Stimulated activated naive B cell treated with anti-CD40 and anti-IgM and Interleukin-4, amounts not matched to agents 10 μg/mL and 1 μg/mL and 100 μg/mL, for 72 hours (primary cell): Measurements from ENCODE around the gene SIRPB2.
"Not testable (repeated sequence)": the region's sequence is repeated elsewhere in the genome, so short reads cannot be mapped to it uniquely, and the experiment has no call there.

Experiments
- ATAC-seq, 2 donors: fragments of 150-1000 bp; cut with Tn5 transposase; replicated peaks; 2 replicates each; pipeline ENCODE4 v1.10.0; 2021; ENCODE audit warnings: moderate library complexity in 1 of 2
- DNase-seq: peaks from one replicate; pipeline ENCODE4 v3.0.0; 2021
- H3K27ac Mint-ChIP-seq: one replicate; pipeline ENCODE4 v1.8.0; 2022; ENCODE audit warnings: mild to moderate bottlenecking, mixed read lengths
- H3K27me3 Mint-ChIP-seq, 2 donors: one replicate each; pipeline ENCODE4 v1.8.0; 2022; ENCODE audit warnings: mixed read lengths in 2 of 2
- H3K36me3 Mint-ChIP-seq, 2 donors: one replicate each; pipeline ENCODE4 v1.8.0; 2022; ENCODE audit warnings: mixed read lengths in 2 of 2, mild to moderate bottlenecking in 1 of 2
- H3K4me1 Mint-ChIP-seq, 2 donors: one replicate each; pipeline ENCODE4 v1.8.0; 2022; ENCODE audit warnings: mixed read lengths in 2 of 2, mild to moderate bottlenecking in 1 of 2
- H3K4me3 Mint-ChIP-seq, 2 donors: one replicate each; pipeline ENCODE4 v1.8.0; 2022; ENCODE audit warnings: mild to moderate bottlenecking in 2 of 2, mixed read lengths in 2 of 2, moderate library complexity in 1 of 2
- H3K9me3 Mint-ChIP-seq, 2 donors: one replicate each; pipeline ENCODE4 v1.8.0; 2022; ENCODE audit warnings: mixed read lengths in 2 of 2, mild to moderate bottlenecking in 1 of 2

The SIRPB2 gene

GRCh38 chr20:1513801-1514200 is 22.6 kb upstream of the SIRPB2 start:
- Mint-ChIP-seq H3K27me3 (peaks cover 24 to 52% of the 10 kb centered on the region in 2 donors), H3K27ac (no peak overlapping the region), H3K4me3 (no peak overlapping the region), H3K36me3 (peaks cover 4 to 6% of the 10 kb centered on the region in 2 donors), H3K9me3 (peaks cover 5 to 6% of the 10 kb centered on the region in 2 donors), H3K4me1 (no peaks in the 10 kb centered on the region)
- DNase-seq (no peak), ATAC-seq (no peak)

GRCh38 chr20:1509237-1509636 is 18.0 kb upstream of the SIRPB2 start:
- ATAC-seq, result peak; percentile 75 to 92
- Mint-ChIP-seq H3K36me3 (peaks cover 4 to 6% of the 10 kb centered on the region in 2 donors), H3K9me3 (peaks cover 5% of the 10 kb centered on the region in 2 donors), H3K27ac (no peak overlapping the region), H3K4me3 (no peak overlapping the region), H3K4me1 (no peaks in the 10 kb centered on the region), H3K27me3 (peaks cover 27 to 42% of the 10 kb centered on the region in 2 donors)
- DNase-seq, result no peak

- peaks cover under 1 to 2% of the 10 kb centered on the region in 2 donors for H3K4me1 Mint-ChIP-seq
- H3K9me3 Mint-ChIP-seq, result peaks cover 4 to 5% of the 10 kb centered on the region in 2 donors
- no peak for DNase-seq
- H3K27ac Mint-ChIP-seq, result no peak overlapping the region
- no peak overlapping the region for H3K4me3 Mint-ChIP-seq
- no peak for ATAC-seq
- H3K36me3 Mint-ChIP-seq, result peaks cover 4 to 6% of the 10 kb centered on the region in 2 donors
- peaks cover 28 to 40% of the 10 kb centered on the region in 2 donors for H3K27me3 Mint-ChIP-seq
Observed at GRCh38 chr20:1508574-1508973, 17.4 kb upstream of the SIRPB2 start.

DNA sequence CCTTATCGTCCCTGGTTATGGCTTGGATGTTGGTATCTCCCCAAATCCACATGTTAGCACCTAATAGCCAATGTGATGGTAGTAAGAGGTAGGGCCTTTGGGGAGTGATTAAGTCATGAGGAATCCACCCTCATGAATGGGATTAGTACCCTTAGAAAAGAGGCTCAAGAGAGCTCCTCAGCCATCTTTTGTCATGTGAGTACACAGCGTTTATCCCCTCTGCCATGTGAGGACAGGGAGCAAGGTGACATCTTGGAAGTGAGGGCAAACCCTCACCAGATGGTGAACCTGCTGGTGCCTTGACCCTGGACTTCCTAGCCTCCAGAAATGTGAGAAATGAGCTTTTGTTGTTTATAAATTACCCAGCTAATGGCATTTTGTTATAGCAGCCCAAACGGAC is 16.1 kb upstream of the SIRPB2 start:
- Mint-ChIP-seq H3K27ac (no peak overlapping the region), H3K27me3 (peaks cover 34 to 48% of the 10 kb centered on the region in 2 donors), H3K4me3 (no peak overlapping the region), H3K9me3 (no peaks in the 10 kb centered on the region), H3K36me3 (no peaks in the 10 kb centered on the region), H3K4me1 (peaks cover 3 to 5% of the 10 kb centered on the region in 2 donors)
- DNase-seq, result no peak
- no peak for ATAC-seq

DNA sequence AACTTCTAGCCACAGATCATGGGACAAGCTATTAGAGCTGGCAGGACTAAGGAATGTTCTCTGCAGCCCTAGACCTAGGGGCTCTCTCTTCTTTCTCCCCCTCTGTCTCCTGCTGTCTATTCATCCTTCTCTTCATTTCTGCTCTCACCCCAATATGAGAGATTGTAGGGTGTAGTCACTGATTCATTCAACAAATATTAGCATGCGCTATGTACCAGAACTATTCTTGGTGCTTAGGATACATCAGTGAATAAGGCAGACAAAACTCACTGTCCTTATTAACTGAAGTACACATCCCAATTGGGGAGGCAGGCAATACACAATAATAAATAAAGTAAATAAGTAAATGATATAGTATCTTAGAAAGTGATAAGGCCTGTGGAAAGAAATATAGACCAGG is 14.7 kb upstream of the SIRPB2 start:
- Mint-ChIP-seq H3K4me1 (peaks cover 3 to 5% of the 10 kb centered on the region in 2 donors), H3K36me3 (no peaks in the 10 kb centered on the region), H3K4me3 (no peak overlapping the region), H3K9me3 (no peaks in the 10 kb centered on the region), H3K27me3 (peaks cover 23 to 45% of the 10 kb centered on the region in 2 donors), H3K27ac (no peak overlapping the region)
- DNase-seq (no peak), ATAC-seq (no peak)

GRCh38 chr20:1505361-1505760 is 14.1 kb upstream of the SIRPB2 start:
- Mint-ChIP-seq H3K4me3 (no peak overlapping the region), H3K27me3 (peaks cover 26 to 48% of the 10 kb centered on the region in 2 donors), H3K4me1 (peaks cover 3 to 5% of the 10 kb centered on the region in 2 donors), H3K9me3 (no peaks in the 10 kb centered on the region), H3K27ac (no peak overlapping the region), H3K36me3 (no peaks in the 10 kb centered on the region)
- DNase-seq (no peak), ATAC-seq (no peak)

- H3K27me3 Mint-ChIP-seq, result peaks cover 34 to 53% of the 10 kb centered on the region in 2 donors
- ATAC-seq, result peak; percentile 100
Observed at GRCh38 chr20:1503564-1504227, 12.5 kb upstream of the SIRPB2 start.

DNA sequence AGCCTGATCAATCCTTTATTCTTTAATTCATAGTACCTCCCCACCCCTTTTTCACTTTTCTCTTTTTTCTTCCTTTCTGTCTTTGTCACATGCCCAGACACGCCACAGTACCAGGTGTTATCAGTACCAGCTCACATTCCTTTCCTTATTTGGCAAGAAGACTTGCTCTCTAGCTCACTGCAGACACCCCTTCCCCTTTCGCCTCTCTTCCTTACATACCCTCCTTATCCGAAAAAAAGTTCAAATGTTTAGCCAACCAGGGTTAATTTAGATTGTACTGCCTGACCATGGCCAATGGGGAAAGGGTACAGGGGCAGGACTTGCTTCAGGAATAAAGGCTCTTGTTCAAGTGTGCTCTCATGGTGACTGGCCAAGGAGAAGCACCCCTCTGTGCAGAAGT is 9.3 kb upstream of the SIRPB2 start:
- peaks cover 0 to 1% of the 10 kb centered on the region in 2 donors for H3K9me3 Mint-ChIP-seq
- ATAC-seq, result no peak

More at GRCh38 chr20:1503564-1504227, 12.5 kb upstream of the SIRPB2 start:
- Mint-ChIP-seq H3K4me1 (peaks cover 3 to 5% of the 10 kb centered on the region in 2 donors), H3K4me3 (no peak overlapping the region), H3K27ac (no peak overlapping the region), H3K36me3 (no peaks in the 10 kb centered on the region), H3K9me3 (no peaks in the 10 kb centered on the region)
- peak; percentile 81 for DNase-seq

GRCh38 chr20:1499528-1500420 is 8.6 kb upstream of the SIRPB2 start:
- peaks cover 8 to 15% of the 10 kb centered on the region in 2 donors for H3K4me1 Mint-ChIP-seq
- H3K27me3 Mint-ChIP-seq, result peaks cover 30 to 52% of the 10 kb centered on the region in 2 donors

More for the DNA sequence above, 9.3 kb upstream of the SIRPB2 start:
- DNase-seq, result no peak
- Mint-ChIP-seq H3K27me3 (peaks cover 31 to 54% of the 10 kb centered on the region in 2 donors), H3K4me1 (peaks cover 3 to 10% of the 10 kb centered on the region in 2 donors), H3K36me3 (no peaks in the 10 kb centered on the region), H3K27ac (no peak overlapping the region), H3K4me3 (no peak overlapping the region)

GRCh38 chr20:1497371-1497770 is 6.2 kb upstream of the SIRPB2 start:
- Mint-ChIP-seq H3K4me1 (peaks cover 26 to 32% of the 10 kb centered on the region in 2 donors), H3K27me3 (peaks cover 19 to 35% of the 10 kb centered on the region in 2 donors)
- not testable (repeated sequence) for H3K4me3 Mint-ChIP-seq, H3K9me3 Mint-ChIP-seq, H3K27ac Mint-ChIP-seq, ATAC-seq, DNase-seq, H3K36me3 Mint-ChIP-seq

More at GRCh38 chr20:1499528-1500420, 8.6 kb upstream of the SIRPB2 start:
- ATAC-seq (no peak), DNase-seq (no peak)
- Mint-ChIP-seq H3K9me3 (peaks cover 0 to 1% of the 10 kb centered on the region in 2 donors), H3K36me3 (no peaks in the 10 kb centered on the region), H3K4me3 (no peak overlapping the region), H3K27ac (no peak overlapping the region)

GRCh38 chr20:1496930-1497329 is 5.7 kb upstream of the SIRPB2 start:
- Mint-ChIP-seq H3K36me3 (no peaks in the 10 kb centered on the region), H3K9me3 (peaks cover 0 to 4% of the 10 kb centered on the region in 2 donors), H3K27me3 (peaks cover 19 to 31% of the 10 kb centered on the region in 2 donors), H3K4me1 (peaks cover 30 to 36% of the 10 kb centered on the region in 2 donors), H3K27ac (no peak overlapping the region), H3K4me3 (no peak overlapping the region)
- no peak for ATAC-seq
- DNase-seq, result no peak

GRCh38 chr20:1494436-1494835 is 3.2 kb upstream of the SIRPB2 start:
- Mint-ChIP-seq H3K27ac (no peak overlapping the region), H3K36me3 (no peaks in the 10 kb centered on the region), H3K4me3 (no peak overlapping the region), H3K27me3 (peaks cover 6 to 12% of the 10 kb centered on the region in 2 donors), H3K9me3 (peaks cover 0 to 4% of the 10 kb centered on the region in 2 donors), H3K4me1 (peaks cover 42 to 49% of the 10 kb centered on the region in 2 donors)
- peak in 1 of 2 donors; percentile 37 for ATAC-seq
- no peak for DNase-seq

DNA sequence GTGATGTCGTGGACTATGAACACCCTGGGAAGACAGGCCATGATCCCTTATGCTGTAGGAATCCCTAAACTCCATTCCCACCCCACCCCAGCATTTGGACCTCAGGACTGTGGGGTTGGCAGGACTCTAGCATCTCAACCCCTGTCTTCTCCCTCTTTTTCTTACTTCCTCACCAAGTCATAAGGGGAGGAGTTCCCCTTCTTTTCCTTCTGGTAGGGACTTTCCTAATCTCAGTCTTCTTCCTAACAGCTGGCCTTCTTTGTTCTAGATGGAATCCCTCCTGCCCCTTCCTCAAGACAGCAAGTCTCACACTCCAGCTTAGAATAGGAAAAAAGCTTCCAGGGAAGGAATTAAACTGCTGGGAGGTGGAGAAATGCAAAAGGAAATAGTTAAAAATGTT is 2.3 kb upstream of the SIRPB2 start:
- Mint-ChIP-seq H3K27ac (no peak overlapping the region), H3K36me3 (no peaks in the 10 kb centered on the region), H3K4me1 (peaks cover 42 to 49% of the 10 kb centered on the region in 2 donors), H3K9me3 (peaks cover 0 to 4% of the 10 kb centered on the region in 2 donors), H3K4me3 (no peak overlapping the region), H3K27me3 (peaks cover 1 to 15% of the 10 kb centered on the region in 2 donors)
- ATAC-seq, result no peak
- no peak for DNase-seq

DNA sequence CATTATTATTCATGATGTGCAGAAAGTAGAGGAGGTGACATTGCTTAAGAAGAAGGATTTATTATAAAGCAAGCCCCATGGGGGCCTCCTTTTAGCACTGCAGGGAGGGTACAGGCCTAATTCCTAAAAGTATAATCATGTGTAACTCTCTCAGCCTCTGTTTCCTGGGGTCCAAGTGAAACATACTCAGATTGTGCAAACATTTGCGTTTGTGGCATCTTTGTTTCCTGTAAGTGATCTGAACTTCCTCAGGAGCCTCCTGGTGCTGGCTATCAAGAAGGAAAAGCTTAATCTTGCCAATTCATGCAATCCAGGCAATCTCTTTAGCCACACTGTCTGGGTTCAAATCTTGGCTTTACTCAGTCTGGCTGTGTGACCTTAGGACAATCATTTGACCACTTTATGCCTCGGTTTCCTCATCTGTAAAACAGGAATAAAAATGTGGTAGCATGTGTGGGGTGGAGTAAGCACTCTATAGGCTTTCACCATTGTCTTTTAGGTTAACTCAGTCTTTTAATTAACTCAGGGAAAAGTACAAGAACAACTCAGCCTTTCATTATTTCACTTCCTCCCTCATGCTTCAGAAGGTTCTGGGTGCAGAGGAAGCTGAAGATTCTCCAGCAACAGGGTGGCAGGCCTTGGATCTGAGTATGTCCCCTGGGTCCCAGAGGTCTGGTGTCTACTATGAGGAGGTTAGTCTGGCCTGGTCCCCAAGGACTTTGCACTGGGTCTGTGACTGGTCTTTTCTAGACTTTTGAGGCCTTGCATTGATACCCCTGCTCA is 831 bp upstream of the SIRPB2 start:
- Mint-ChIP-seq H3K4me1 (peaks cover 42 to 49% of the 10 kb centered on the region in 2 donors), H3K9me3 (peaks cover 0 to 3% of the 10 kb centered on the region in 2 donors), H3K36me3 (no peaks in the 10 kb centered on the region), H3K27me3 (peaks cover 4 to 9% of the 10 kb centered on the region in 2 donors), H3K4me3 (peak overlapping the region in 1 of 2 donors; percentile 35), H3K27ac (peak overlapping the region; percentile 9)
- peak; percentile 84 to 89 for ATAC-seq
- no peak for DNase-seq
